Thyroid gland (tissue), 4 donors: Measurements from ENCODE around the gene NRG3. TPM values are rescaled to one million over a fixed set of nuclear protein-coding genes. Genes with fewer than 3 reads are reported as not detected.

Experiments used
- DNase-seq, 2 donors: peaks; one replicate each; pipeline ENCODE4 v3.0.0-alpha.2; 2019
- H3K27ac ChIP-seq, 3 donors: fragments of 200-600 bp; sonication (generic); 1 replicate in 2 of 3; 2 replicates in 1 of 3; pipeline ENCODE4 v1.5.1; 2016 to 2019; ENCODE audit warnings: mild to moderate bottlenecking in 1 of 3, moderate library complexity in 1 of 3
- H3K27me3 ChIP-seq: fragments of 200-600 bp; sonication (generic); one replicate; pipeline ENCODE4 v1.5.1; 2019
- H3K36me3 ChIP-seq, 2 donors: fragments of 200-600 bp; sonication (generic); one replicate each; pipeline ENCODE4 v1.5.1; 2016 to 2019
- H3K4me1 ChIP-seq, 2 donors: fragments of 200-600 bp; sonication (generic); one replicate each; pipeline ENCODE4 v1.5.1; 2017 to 2019
- H3K4me3 ChIP-seq, 3 donors: fragments of 200-600 bp; sonication (generic); replicated peaks in 1 of 3; 1 replicate in 2 of 3; 2 replicates in 1 of 3; pipeline ENCODE4 v1.5.1; 2016; ENCODE audit warnings: mild to moderate bottlenecking in 1 of 3
- H3K9me3 ChIP-seq: fragments of 200-600 bp; sonication (generic); one replicate; pipeline ENCODE4 v1.5.1; 2017
- CTCF ChIP-seq, 6 experiments: fragments of 200-600 bp in 3 of 6; fragments of 450-650 bp in 3 of 6; sonication (generic) in 3 of 6; IDR thresholded peaks; one replicate each; pipeline ENCODE4 v1.5.1; 2016 to 2019; ENCODE audit warnings: antibody characterized with exemption in 6 of 6, mild to moderate bottlenecking in 2 of 6, inconsistent platforms in 1 of 6, moderate library complexity in 1 of 6
- POLR2A ChIP-seq, 2 donors: fragments of 450-650 bp; IDR thresholded peaks; one replicate each; pipeline ENCODE4 v1.6.1; 2017; ENCODE audit warnings: antibody characterized with exemption in 2 of 2, mild to moderate bottlenecking in 2 of 2, moderate library complexity in 1 of 2
- WGBS, 2 donors: methylation state at CpG; one replicate each; pipeline ENCODE4 v1.1.5; 2017; 5-methylcytosine and 5-hydroxymethylcytosine counted together
- intact Hi-C: fragments of 100-400 bp; cut with DNase I; formaldehyde crosslinking; loops from one replicate; pipeline ENCODE4 v1.15.1; 2023
- total RNA-seq, 4 donors: library from RNA; depleted of rRNA; stranded (reverse); fragments of >200 nt; gene quantifications; one replicate each; pipeline ENCODE4 v1.2.3, GENCODE V29; 2016

Gene NRG3
- total RNA-seq, 4 donors from 2014 or later: 0.67 to 1.8 (median 1.3) TPM

- TF ChIP-seq POLR2A (IDR thresholded peaks at IDR 0.05) (no peak), CTCF (IDR thresholded peaks at IDR 0.05) (no peak)
- WGBS, 2 donors: 77 to 84% methylated on average over 5 of the region's 5 CpGs
- Histone ChIP-seq H3K27ac (no peak overlapping the region), H3K36me3 (no peaks in the 10 kb centered on the region), H3K4me1 (no peaks in the 10 kb centered on the region), H3K9me3 (no peaks in the 10 kb centered on the region), H3K27me3 (no peaks in the 10 kb centered on the region), H3K4me3 (no peak overlapping the region)
- intact Hi-C loops: no loop called here
- no peak for DNase-seq
Measured at GRCh38 chr10:81917666-81918065, 42.7 kb downstream of the NRG3 start.

GRCh38 chr10:81918766-81919165 is 43.8 kb downstream of the NRG3 start:
- no peak for TF ChIP-seq POLR2A (IDR thresholded peaks at IDR 0.05)
- TF ChIP-seq CTCF (IDR thresholded peaks at IDR 0.05): no peak
- 76 to 80% methylated on average over 1 of the region's 1 CpG for WGBS, 2 donors
- intact Hi-C loops: no loop called here

GRCh38 chr10:81920213-81920829 is 45.3 kb downstream of the NRG3 start:
- intact Hi-C loops: no loop called here
- H3K27ac ChIP-seq: no peak overlapping the region
- 68 to 77% methylated on average over 3 of the region's 3 CpGs for WGBS, 2 donors
- H3K4me3 ChIP-seq: no peak overlapping the region
- TF ChIP-seq POLR2A (IDR thresholded peaks at IDR 0.05) (no peak), CTCF (IDR thresholded peaks at IDR 0.05) (peak in 1 of 6 experiments; percentile 23)
- H3K36me3 ChIP-seq: no peaks in the 10 kb centered on the region
- no peak for DNase-seq
- H3K9me3 ChIP-seq: no peaks in the 10 kb centered on the region
- no peaks in the 10 kb centered on the region for H3K4me1 ChIP-seq
- H3K27me3 ChIP-seq: no peaks in the 10 kb centered on the region

More at GRCh38 chr10:81918766-81919165, 43.8 kb downstream of the NRG3 start:
- Histone ChIP-seq H3K27me3 (no peaks in the 10 kb centered on the region), H3K36me3 (no peaks in the 10 kb centered on the region), H3K27ac (no peak overlapping the region), H3K4me3 (no peak overlapping the region), H3K9me3 (no peaks in the 10 kb centered on the region), H3K4me1 (no peaks in the 10 kb centered on the region)
- DNase-seq: no peak

- 96 to 97% methylated on average over 1 of the region's 1 CpG for WGBS, 2 donors
- no peak for DNase-seq
- TF ChIP-seq CTCF (IDR thresholded peaks at IDR 0.05) (no peak), POLR2A (IDR thresholded peaks at IDR 0.05) (no peak)
- intact Hi-C loops: no loop called here
- no peaks in the 10 kb centered on the region for H3K4me1 ChIP-seq
- H3K4me3 ChIP-seq: no peak overlapping the region
- H3K27ac ChIP-seq: no peak overlapping the region
- no peaks in the 10 kb centered on the region for H3K9me3 ChIP-seq
- no peaks in the 10 kb centered on the region for H3K27me3 ChIP-seq
- H3K36me3 ChIP-seq: no peaks in the 10 kb centered on the region
Measured at GRCh38 chr10:81928119-81928518, 53.1 kb downstream of the NRG3 start.

- DNase-seq: no peak
- intact Hi-C loops: no loop called here
- Histone ChIP-seq H3K9me3 (no peaks in the 10 kb centered on the region), H3K4me1 (no peaks in the 10 kb centered on the region), H3K36me3 (no peaks in the 10 kb centered on the region), H3K27ac (no peak overlapping the region), H3K27me3 (no peaks in the 10 kb centered on the region), H3K4me3 (no peak overlapping the region)
- WGBS, 2 donors: 80 to 83% methylated on average over 2 of the region's 2 CpGs
- TF ChIP-seq POLR2A (IDR thresholded peaks at IDR 0.05) (no peak), CTCF (IDR thresholded peaks at IDR 0.05) (no peak)
Measured at GRCh38 chr10:81943583-81943982, 68.6 kb downstream of the NRG3 start.
